Activated CD4-positive, alpha-beta T cell treated with anti-CD3 and anti-CD28 coated beads, Interleukin-2, amount 10 ng/mL, durations not matched to agents 7 days and 5 days (primary cell): ENCODE data around the gene PCDHGB1. TPM values are rescaled to one million over a fixed set of nuclear protein-coding genes. Genes with fewer than 3 reads are reported as not detected.
"Not testable (repeated sequence)": the region's sequence is repeated elsewhere in the genome, so short reads cannot be mapped to it uniquely, and the experiment has no call there.

ENCODE experiments used
- CTCF ChIA-PET: fragments of 350-600 bp; sonication (Branson Sonifier 250); formaldehyde crosslinking; loops from one replicate; lab custom pipeline; 2021; ENCODE audit warnings: antibody characterized with exemption; lab: Charles Lee
- POLR2A ChIA-PET: fragments of 350-600 bp; sonication (Branson Sonifier 250); formaldehyde crosslinking; loops from one replicate; lab custom pipeline; 2021; ENCODE audit warnings: antibody characterized with exemption; lab: Charles Lee
- DNase-seq: peaks from one replicate; pipeline ENCODE4 v3.0.0-alpha.2; 2020
- H3K27ac Mint-ChIP-seq: one replicate; pipeline ENCODE4 v1.8.0; 2021; ENCODE audit warnings: mild to moderate bottlenecking, moderate library complexity, mixed read lengths
- H3K27me3 Mint-ChIP-seq: one replicate; pipeline ENCODE4 v1.8.0; 2021; ENCODE audit warnings: mixed read lengths
- H3K36me3 Mint-ChIP-seq: one replicate; pipeline ENCODE4 v1.8.0; 2021; ENCODE audit warnings: low read depth, mixed read lengths
- H3K4me1 Mint-ChIP-seq: one replicate; pipeline ENCODE4 v1.8.0; 2021; ENCODE audit warnings: mixed read lengths
- H3K4me3 Mint-ChIP-seq: one replicate; pipeline ENCODE4 v1.8.0; 2021; ENCODE audit warnings: mild to moderate bottlenecking, moderate library complexity, mixed read lengths
- H3K9me3 Mint-ChIP-seq: one replicate; pipeline ENCODE4 v1.8.0; 2021; ENCODE audit warnings: mixed read lengths
- total RNA-seq, 2 experiments: library from RNA; stranded (reverse); gene quantifications; one replicate each; pipeline ENCODE4 v1.2.3, GENCODE V29; 2021

The PCDHGB1 gene
- total RNA-seq, 2 experiments from 2014 or later = not detected

DNA sequence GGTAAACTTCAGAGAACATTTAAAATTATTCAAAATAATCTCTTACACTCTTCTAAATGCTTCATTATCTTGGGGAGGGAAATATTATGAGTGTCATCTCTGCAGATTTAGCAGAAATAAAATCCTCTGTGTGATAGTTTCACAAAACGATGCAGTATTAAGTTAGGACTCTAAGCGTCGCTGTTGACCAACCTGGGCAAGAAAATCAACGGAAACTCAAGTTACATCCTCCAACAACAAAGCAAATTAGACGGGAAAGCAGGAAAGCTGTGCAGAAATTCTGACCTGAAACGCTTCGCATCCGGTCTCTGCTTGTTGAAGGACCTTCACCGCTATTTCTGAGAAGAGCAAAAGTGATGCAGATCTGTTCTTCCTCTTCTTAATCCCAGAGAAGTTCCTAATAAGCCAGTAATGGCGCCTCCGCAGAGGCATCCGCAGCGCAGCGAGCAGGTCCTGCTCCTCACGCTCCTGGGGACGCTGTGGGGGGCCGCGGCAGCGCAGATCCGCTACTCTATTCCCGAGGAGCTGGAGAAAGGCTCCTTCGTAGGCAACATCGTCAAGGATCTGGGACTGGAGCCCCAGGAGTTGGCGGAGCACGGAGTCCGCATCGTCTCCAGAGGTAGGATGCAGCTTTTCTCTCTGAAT is 23.9 kb downstream of the PCDHGB1 start, which contains the start of gene PCDHGA6:
Gene PCDHGA6, plus strand, starts transcription at position 219 of the 645 bp plus-strand sequence. Its CDS starts 193 bp downstream, at position 412.
- peaks cover 4% of the 10 kb centered on the region for H3K4me1 Mint-ChIP-seq
- H3K4me3 Mint-ChIP-seq = no peak within 1 kb of the TSS
- no peaks in the 10 kb centered on the region for H3K36me3 Mint-ChIP-seq
- ChIA-PET POLR2A (no interaction called here), CTCF (interaction anchor here (0.5 to 1.7 kb wide), 5 partner anchors 10 to 1019 kb away, joined by 3 to 6 read pairs (median 4); partner anchors contain the start of genes PCDHGA5 and PCDHGB5)
- H3K9me3 Mint-ChIP-seq = peaks cover 33% of the 10 kb centered on the region
- peak within 1 kb of the TSS; percentile 9 for H3K27ac Mint-ChIP-seq
- H3K27me3 Mint-ChIP-seq = peaks cover 38% of the 10 kb centered on the region
- DNase-seq = no peak

DNA sequence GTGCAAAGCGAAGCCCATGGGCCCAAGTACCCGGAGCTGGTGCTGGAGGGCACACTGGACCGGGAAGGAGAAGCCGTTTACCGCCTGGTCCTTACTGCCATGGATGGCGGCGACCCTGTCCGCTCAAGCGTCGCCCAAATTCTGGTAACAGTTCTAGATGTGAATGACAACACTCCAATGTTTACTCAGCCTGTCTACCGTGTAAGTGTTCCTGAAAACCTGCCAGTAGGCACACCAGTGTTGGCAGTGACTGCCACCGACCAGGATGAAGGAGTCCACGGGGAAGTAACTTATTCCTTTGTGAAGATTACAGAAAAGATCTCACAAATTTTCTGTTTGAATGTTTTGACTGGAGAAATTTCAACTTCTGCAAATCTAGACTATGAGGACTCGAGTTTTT is 24.7 kb downstream of the PCDHGB1 start:
- H3K27me3 Mint-ChIP-seq = peaks cover 32% of the 10 kb centered on the region
- DNase-seq = no peak
- H3K4me1 Mint-ChIP-seq = peaks cover 4% of the 10 kb centered on the region
- ChIA-PET CTCF (interaction anchor here (0.5 to 1.7 kb wide), 6 partner anchors 10 to 1018 kb away, joined by 3 to 6 read pairs (median 4); partner anchors contain the start of genes PCDHGA11, PCDHGA5 and PCDHGB5), POLR2A (no interaction called here)
- H3K36me3 Mint-ChIP-seq = no peaks in the 10 kb centered on the region
- H3K4me3 Mint-ChIP-seq = no peak overlapping the region
- H3K27ac Mint-ChIP-seq = no peak overlapping the region
- peaks cover 33% of the 10 kb centered on the region for H3K9me3 Mint-ChIP-seq

DNA sequence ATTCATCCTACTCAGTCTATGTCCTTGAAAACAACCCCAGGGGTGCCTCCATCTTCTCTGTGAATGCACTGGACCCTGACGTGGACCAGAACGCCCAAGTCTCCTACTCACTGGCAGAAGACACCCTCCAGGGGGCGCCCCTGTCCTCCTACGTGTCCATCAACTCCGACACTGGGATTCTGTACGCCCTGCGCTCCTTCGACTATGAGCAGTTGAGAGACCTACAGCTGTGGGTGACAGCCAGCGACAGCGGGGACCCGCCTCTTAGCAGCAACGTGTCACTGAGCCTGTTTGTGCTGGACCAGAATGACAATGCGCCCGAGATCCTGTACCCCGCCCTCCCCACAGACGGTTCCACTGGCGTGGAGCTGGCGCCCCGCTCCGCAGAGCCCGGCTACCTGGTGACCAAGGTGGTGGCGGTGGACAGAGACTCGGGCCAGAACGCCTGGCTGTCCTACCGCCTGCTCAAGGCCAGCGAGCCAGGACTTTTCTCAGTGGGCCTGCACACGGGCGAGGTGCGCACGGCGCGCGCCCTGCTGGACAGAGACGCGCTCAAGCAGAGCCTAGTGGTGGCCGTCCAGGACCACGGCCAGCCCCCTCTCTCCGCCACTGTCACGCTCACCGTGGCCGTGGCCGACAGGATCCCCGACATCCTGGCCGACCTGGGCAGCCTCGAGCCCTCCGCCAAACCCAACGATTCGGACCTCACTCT is 25.7 kb downstream of the PCDHGB1 start:
- H3K4me3 Mint-ChIP-seq, H3K27ac Mint-ChIP-seq, H3K36me3 Mint-ChIP-seq, DNase-seq, H3K4me1 Mint-ChIP-seq, POLR2A ChIA-PET: not testable (repeated sequence)
- CTCF ChIA-PET = interaction anchor here (0.9 to 1.7 kb wide), 2 partner anchors 22 to 45 kb away, joined by 4 read pairs; partner anchors contain the start of genes PCDHGA11 and PCDHGB5
- Mint-ChIP-seq H3K27me3 (peaks cover 24% of the 10 kb centered on the region), H3K9me3 (peaks cover 28% of the 10 kb centered on the region)

GRCh38 chr5:141382469-141383294 is 32.8 kb downstream of the PCDHGB1 start, which contains the start of gene PCDHGA7:
Gene PCDHGA7 (plus strand): TSS chr5:141382742. CDS start chr5:141382900, 158 bp downstream.
- Mint-ChIP-seq H3K4me1 (no peaks in the 10 kb centered on the region), H3K36me3 (no peaks in the 10 kb centered on the region), H3K27me3 (peaks cover 38% of the 10 kb centered on the region), H3K4me3 (peak within 1 kb of the TSS; percentile 34), H3K9me3 (peaks cover 12% of the 10 kb centered on the region), H3K27ac (peak within 1 kb of the TSS; percentile 62)
- ChIA-PET POLR2A (no interaction called here), CTCF (interaction anchor here (0.8 to 1.1 kb wide), 2 partner anchors 12 to 48 kb away, joined by 3 to 5 read pairs; partner anchors contain the start of genes PCDHGA12 and PCDHGB3)
- no peak for DNase-seq

- Mint-ChIP-seq H3K4me1 (no peaks in the 10 kb centered on the region), H3K27me3 (peaks cover 41% of the 10 kb centered on the region), H3K9me3 (peaks cover 14% of the 10 kb centered on the region), H3K27ac (no peak overlapping the region), H3K36me3 (no peaks in the 10 kb centered on the region), H3K4me3 (no peak overlapping the region)
- ChIA-PET CTCF (interaction anchor here (0.8 to 1.1 kb wide), 2 partner anchors 13 to 47 kb away, joined by 3 to 5 read pairs; partner anchors contain the start of genes PCDHGA12 and PCDHGB3), POLR2A (no interaction called here)
- no peak for DNase-seq
These were observed 33.4 kb downstream of the PCDHGB1 start for GRCh38 chr5:141383345-141383744.

DNA sequence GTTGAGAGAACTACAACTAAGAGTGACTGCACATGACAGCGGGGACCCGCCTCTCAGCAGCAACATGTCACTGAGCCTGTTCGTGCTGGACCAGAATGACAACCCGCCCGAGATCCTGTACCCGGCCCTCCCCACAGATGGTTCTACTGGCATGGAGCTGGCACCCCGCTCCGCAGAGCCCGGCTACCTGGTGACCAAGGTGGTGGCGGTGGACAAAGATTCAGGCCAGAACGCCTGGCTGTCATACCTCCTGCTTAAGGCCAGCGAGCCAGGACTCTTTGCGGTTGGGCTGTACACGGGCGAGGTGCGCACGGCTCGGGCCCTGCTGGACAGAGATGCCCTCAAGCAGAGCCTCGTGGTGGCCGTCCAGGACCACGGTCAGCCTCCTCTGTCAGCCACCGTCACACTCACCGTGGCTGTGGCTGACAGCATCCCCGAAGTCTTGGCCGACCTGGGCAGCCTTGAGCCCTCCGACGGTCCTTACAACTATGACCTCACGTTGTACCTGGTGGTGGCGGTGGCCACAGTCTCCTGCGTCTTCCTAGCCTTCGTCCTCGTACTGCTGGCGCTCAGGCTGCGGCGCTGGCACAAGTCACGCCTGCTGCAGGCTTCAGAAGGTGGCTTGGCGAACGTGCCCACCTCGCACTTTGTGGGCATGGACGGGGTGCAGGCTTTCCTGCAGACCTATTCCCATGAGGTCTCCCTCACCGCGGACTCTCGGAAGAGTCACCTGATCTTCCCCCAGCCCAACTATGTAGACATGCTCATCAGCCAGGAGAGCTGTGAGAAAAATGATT is 34.8 kb downstream of the PCDHGB1 start:
- Mint-ChIP-seq H3K36me3 (no peaks in the 10 kb centered on the region), H3K27ac (no peak overlapping the region), H3K9me3 (peaks cover 21% of the 10 kb centered on the region), H3K4me3 (no peak overlapping the region), H3K27me3 (peaks cover 47% of the 10 kb centered on the region), H3K4me1 (no peaks in the 10 kb centered on the region)
- no peak for DNase-seq
- ChIA-PET POLR2A (no interaction called here), CTCF (no interaction called here)

GRCh38 chr5:141387557-141388311 is 37.8 kb downstream of the PCDHGB1 start, which contains the start of gene PCDHGB4:
Gene PCDHGB4 (plus strand): TSS chr5:141387698. CDS start chr5:141387885, 187 bp downstream.
- POLR2A ChIA-PET, H3K4me1 Mint-ChIP-seq, H3K36me3 Mint-ChIP-seq, H3K27ac Mint-ChIP-seq, DNase-seq, H3K4me3 Mint-ChIP-seq: not testable (repeated sequence)
- H3K27me3 Mint-ChIP-seq = peaks cover 50% of the 10 kb centered on the region
- CTCF ChIA-PET = interaction anchor here (0.8 to 1.7 kb wide), 3 partner anchors 16 to 57 kb away, joined by 3 to 5 read pairs (median 5); partner anchors contain the start of genes PCDHGA1 and PCDHGB3
- H3K9me3 Mint-ChIP-seq = peaks cover 28% of the 10 kb centered on the region

GRCh38 chr5:141388661-141389060 is 38.8 kb downstream of the PCDHGB1 start:
- POLR2A ChIA-PET = no interaction called here
- Mint-ChIP-seq H3K4me3 (no peak overlapping the region), H3K9me3 (peaks cover 27% of the 10 kb centered on the region), H3K27ac (no peak overlapping the region), H3K4me1 (no peaks in the 10 kb centered on the region), H3K27me3 (peaks cover 45% of the 10 kb centered on the region), H3K36me3 (peaks cover 2% of the 10 kb centered on the region)
- CTCF ChIA-PET = interaction anchor here (1.7 kb wide), 1 partner anchor 19 kb away, joined by 5 read pairs; the partner anchor contains the start of gene PCDHGB3
- no peak for DNase-seq

DNA sequence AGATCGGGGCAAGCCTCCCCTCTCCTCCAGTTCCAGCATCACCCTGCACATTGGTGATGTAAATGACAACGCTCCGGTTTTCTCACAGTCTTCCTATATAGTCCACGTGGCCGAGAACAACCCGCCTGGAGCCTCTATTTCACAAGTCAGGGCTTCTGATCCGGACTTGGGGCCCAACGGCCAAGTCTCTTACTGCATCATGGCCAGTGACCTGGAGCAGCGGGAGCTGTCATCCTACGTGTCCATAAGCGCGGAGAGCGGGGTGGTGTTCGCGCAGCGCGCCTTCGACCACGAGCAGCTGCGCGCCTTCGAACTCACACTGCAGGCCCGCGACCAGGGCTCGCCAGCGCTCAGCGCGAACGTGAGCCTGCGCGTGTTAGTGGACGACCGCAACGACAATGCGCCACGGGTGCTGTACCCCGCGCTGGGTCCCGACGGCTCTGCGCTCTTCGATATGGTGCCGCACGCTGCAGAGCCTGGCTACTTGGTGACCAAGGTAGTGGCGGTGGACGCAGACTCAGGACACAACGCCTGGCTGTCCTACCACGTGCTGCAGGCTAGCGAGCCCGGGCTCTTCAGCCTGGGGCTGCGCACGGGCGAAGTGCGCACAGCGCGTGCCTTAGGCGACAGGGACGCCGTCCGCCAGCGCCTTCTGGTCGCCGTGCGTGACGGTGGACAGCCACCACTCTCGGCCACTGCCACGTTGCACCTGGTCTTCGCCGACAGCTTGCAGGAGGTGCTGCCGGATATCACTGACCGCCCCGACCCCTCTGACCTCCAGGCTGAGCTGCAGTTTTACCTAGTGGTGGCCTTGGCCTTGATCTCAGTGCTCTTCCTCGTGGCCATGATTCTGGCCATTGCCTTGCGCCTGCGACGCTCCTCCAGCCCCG is 39.5 kb downstream of the PCDHGB1 start:
- Mint-ChIP-seq H3K36me3 (peaks cover 2% of the 10 kb centered on the region), H3K27ac (no peak overlapping the region), H3K27me3 (peaks cover 49% of the 10 kb centered on the region), H3K9me3 (peaks cover 26% of the 10 kb centered on the region), H3K4me1 (no peaks in the 10 kb centered on the region), H3K4me3 (no peak overlapping the region)
- POLR2A ChIA-PET = no interaction called here
- DNase-seq = no peak
- CTCF ChIA-PET = interaction anchor here (1.2 to 1.7 kb wide), 3 partner anchors 19 to 175 kb away, joined by 3 to 5 read pairs (median 3); partner anchors contain the start of genes PCDHGB2 and PCDHGB3

GRCh38 chr5:141392429-141393198 is 42.7 kb downstream of the PCDHGB1 start, which contains the start of gene PCDHGA8:
Gene PCDHGA8 (plus strand): TSS chr5:141392633. CDS start chr5:141392814, 181 bp downstream.
- CTCF ChIA-PET = interaction anchor here (0.9 to 1.2 kb wide), 2 partner anchors 12 to 54 kb away, joined by 3 read pairs; partner anchors contain the start of gene PCDHGA2
- peaks cover 46% of the 10 kb centered on the region for H3K27me3 Mint-ChIP-seq
- H3K4me1 Mint-ChIP-seq = no peaks in the 10 kb centered on the region
- peaks cover 32% of the 10 kb centered on the region for H3K9me3 Mint-ChIP-seq
- POLR2A ChIA-PET = no interaction called here
- no peak for DNase-seq
- no peak within 1 kb of the TSS for H3K27ac Mint-ChIP-seq
- no peak within 1 kb of the TSS for H3K4me3 Mint-ChIP-seq
- peaks cover 2% of the 10 kb centered on the region for H3K36me3 Mint-ChIP-seq
